HG02970 (cell line): ENCODE measurements around the gene DCLK2.

Source experiments
- ATAC-seq: cut with Tn5 transposase; IDR thresholded peaks from one replicate; pipeline ENCODE4 v1.9.1; 2021; ENCODE audit warnings: mild to moderate bottlenecking, moderate library complexity, moderate number of reproducible peaks; ENCODE audit not compliant: unreplicated experiment, low FRiP score

Gene DCLK2

GRCh38 chr4:150115851-150116250 lies 37.6 kb downstream of the DCLK2 start:
- no peak for ATAC-seq

- ATAC-seq, result no peak
Observed at GRCh38 chr4:150116506-150116905, 38.3 kb downstream of the DCLK2 start.

- ATAC-seq, result no peak
Observed at GRCh38 chr4:150117094-150117493, 38.8 kb downstream of the DCLK2 start.

- no peak for ATAC-seq
Observed at GRCh38 chr4:150117629-150118028, 39.4 kb downstream of the DCLK2 start.

- ATAC-seq, result no peak
Observed at GRCh38 chr4:150119492-150119891, 41.2 kb downstream of the DCLK2 start.

GRCh38 chr4:150123087-150123486 lies 44.8 kb downstream of the DCLK2 start:
- no peak for ATAC-seq

GRCh38 chr4:150123796-150124677 lies 45.8 kb downstream of the DCLK2 start:
- no peak for ATAC-seq

- no peak for ATAC-seq
Observed at GRCh38 chr4:150126201-150126863, 48.1 kb downstream of the DCLK2 start.

GRCh38 chr4:150126864-150127203 lies 48.6 kb downstream of the DCLK2 start:
- ATAC-seq, result no peak

GRCh38 chr4:150127757-150128156 lies 49.5 kb downstream of the DCLK2 start:
- no peak for ATAC-seq

- ATAC-seq, result no peak
Observed at GRCh38 chr4:150130933-150131332, 52.7 kb downstream of the DCLK2 start.

- no peak for ATAC-seq
Observed at GRCh38 chr4:150131581-150132228, 53.5 kb downstream of the DCLK2 start.

GRCh38 chr4:150133605-150134004 lies 55.4 kb downstream of the DCLK2 start:
- ATAC-seq, result no peak

- no peak for ATAC-seq
Observed at GRCh38 chr4:150135134-150135772, 57.0 kb downstream of the DCLK2 start.

- no peak for ATAC-seq
Observed at GRCh38 chr4:150136036-150136435, 57.8 kb downstream of the DCLK2 start.

GRCh38 chr4:150136481-150136880 lies 58.2 kb downstream of the DCLK2 start:
- ATAC-seq, result no peak

GRCh38 chr4:150139297-150139865 lies 61.1 kb downstream of the DCLK2 start:
- no peak for ATAC-seq

GRCh38 chr4:150140774-150141400 lies 62.6 kb downstream of the DCLK2 start:
- no peak for ATAC-seq

GRCh38 chr4:150141756-150142155 lies 63.5 kb downstream of the DCLK2 start:
- ATAC-seq, result no peak

- ATAC-seq, result no peak
Observed at GRCh38 chr4:150142831-150143230, 64.6 kb downstream of the DCLK2 start.
